PC-3 (cell line): ENCODE measurements around the gene OR2A14. TPM values are rescaled to one million over a fixed set of nuclear protein-coding genes. Genes with fewer than 3 reads are reported as not detected.
"Not testable (repeated sequence)": the region's sequence is repeated elsewhere in the genome, so short reads cannot be mapped to it uniquely, and the experiment has no call there.

Experiments used
- ATAC-seq: fragments of 200-7000 bp; cut with Tn5 transposase; 2 replicates; pipeline ENCODE4 v1.9.1; 2020; ENCODE audit warnings: mild to moderate bottlenecking, moderate library complexity
- BruUV-seq: library from RNA; stranded (reverse); fragments of 400-500 nt; replicated peaks from 2 replicates; lab custom pipeline; 2021; lab: Mats Ljungman, UMichigan
- CTCF ChIA-PET: fragments of 300-600 bp; sonication (Branson Sonifier 250); formaldehyde crosslinking; loops from one replicate; lab custom pipeline; 2022; ENCODE audit warnings: antibody characterized with exemption; lab: Charles Lee
- POLR2A ChIA-PET: fragments of 300-600 bp; sonication (Branson Sonifier 250); formaldehyde crosslinking; loops from one replicate; lab custom pipeline; 2022; ENCODE audit warnings: antibody characterized with exemption; ENCODE audit not compliant: unreplicated experiment; lab: Charles Lee
- DNase-seq: peaks from one replicate; pipeline ENCODE4 v3.0.0-alpha.2; 2015
- H2AFZ ChIP-seq: fragments of 300-600 bp; sonication (generic); 2 replicates; pipeline ENCODE4 v1.6.0; 2016; ENCODE audit warnings: antibody characterized with exemption, low read length
- H3F3A ChIP-seq: fragments of 300-600 bp; sonication (generic); one replicate; pipeline ENCODE4 v1.6.0; 2017; ENCODE audit warnings: antibody characterized with exemption, low read length, control low read depth, mild to moderate bottlenecking; ENCODE audit not compliant: unreplicated experiment
- H3K27ac ChIP-seq: fragments of 300-600 bp; sonication (generic); 2 replicates; pipeline ENCODE4 v1.5.1; 2016; ENCODE audit warnings: mild to moderate bottlenecking, low read length
- H3K27me3 ChIP-seq: fragments of 300-600 bp; sonication (generic); 2 replicates; pipeline ENCODE4 v1.6.1; 2016; ENCODE audit warnings: low read length, mixed read lengths
- H3K36me3 ChIP-seq: fragments of 300-600 bp; sonication (generic); 2 replicates; pipeline ENCODE4 v1.6.1; 2016; ENCODE audit warnings: low read depth, mixed run types, low read length, mixed read lengths
- H3K4me1 ChIP-seq: fragments of 300-600 bp; sonication (generic); 2 replicates; pipeline ENCODE4 v1.5.1; 2016; ENCODE audit warnings: low read length; ENCODE audit not compliant: insufficient read depth
- H3K4me2 ChIP-seq: fragments of 300-600 bp; sonication (generic); 2 replicates; pipeline ENCODE4 v1.6.0; 2016; ENCODE audit warnings: low read length
- H3K4me3 ChIP-seq: fragments of 300-600 bp; sonication (generic); 2 replicates; pipeline ENCODE4 v1.5.1; 2016; ENCODE audit warnings: mild to moderate bottlenecking, low read length, mixed read lengths
- H3K79me2 ChIP-seq: fragments of 300-600 bp; sonication (generic); 2 replicates; pipeline ENCODE4 v1.6.1; 2017; ENCODE audit warnings: low read length, mixed read lengths
- H3K9ac ChIP-seq: fragments of 300-600 bp; sonication (generic); 2 replicates; pipeline ENCODE4 v1.6.0; 2016; ENCODE audit warnings: mild to moderate bottlenecking, low read length
- H3K9me2 ChIP-seq: fragments of 300-600 bp; sonication (generic); replicated peaks from 2 replicates; pipeline ENCODE4 v1.6.1; 2016; ENCODE audit warnings: mixed run types, low read length, mixed read lengths
- H3K9me3 ChIP-seq: fragments of 300-600 bp; sonication (generic); 2 replicates; pipeline ENCODE4 v1.6.1; 2016; ENCODE audit warnings: low read length, mixed read lengths
- H4K20me1 ChIP-seq: fragments of 300-600 bp; sonication (generic); 2 replicates; pipeline ENCODE4 v1.6.1; 2016; ENCODE audit warnings: low read length, mixed read lengths
- EZH2 ChIP-seq: fragments of 300-600 bp; sonication (generic); IDR thresholded peaks from one replicate; pipeline ENCODE4 v1.6.1; 2017; ENCODE audit warnings: antibody characterized with exemption, mild to moderate bottlenecking, low read length; ENCODE audit not compliant: unreplicated experiment
- EZH2phosphoT487 ChIP-seq: fragments of 300-600 bp; sonication (generic); IDR thresholded peaks from 2 replicates; pipeline ENCODE4 v1.6.1; 2018; ENCODE audit warnings: mild to moderate bottlenecking, antibody characterized with exemption, low read length, borderline replicate concordance
- intact Hi-C: fragments of 100-400 bp; cut with micrococcal nuclease; formaldehyde crosslinking; loops from 2 replicates; pipeline ENCODE4 v1.9.0; 2023
- total RNA-seq: library from RNA; depleted of rRNA; stranded (reverse); fragments of >200 nt; gene quantifications from 2 replicates; pipeline ENCODE4 v1.2.3, GENCODE V29; 2014
- TF ChIP-seq, protein P1 (sequence below): fragments of 300-600 bp; sonication (generic); conservative IDR thresholded peaks from 2 replicates; pipeline ENCODE4 v1.5.1; 2017; ENCODE audit warnings: antibody characterized with exemption, low read depth, mild to moderate bottlenecking, low read length

OR2A14 gene
- total RNA-seq, 1 experiment from 2014 or later: not detected

DNA sequence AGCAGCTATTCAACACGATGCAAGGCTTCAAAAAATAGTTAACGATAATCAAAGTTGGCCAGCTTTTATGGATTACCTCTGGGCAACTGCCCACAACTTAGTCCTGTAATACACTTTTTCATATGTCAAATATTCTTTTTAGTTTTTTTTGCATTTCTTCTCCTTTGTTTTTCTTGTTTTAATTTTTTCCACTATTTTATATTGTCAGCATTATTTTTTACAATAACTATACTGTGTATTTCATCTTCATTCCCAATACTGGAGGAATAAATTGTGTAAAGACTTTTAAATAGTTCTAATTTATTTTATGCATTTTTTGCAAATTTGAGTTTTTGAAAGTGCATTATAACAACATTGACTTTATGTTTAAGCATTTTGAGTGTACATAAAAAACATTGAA lies 41.8 kb downstream of the OR2A14 start:
- Histone ChIP-seq H3K27me3 (no peaks in the 10 kb centered on the region), H4K20me1 (no peaks in the 10 kb centered on the region), H3K9me3 (no peaks in the 10 kb centered on the region), H3K4me2 (no peak overlapping the region), H3K36me3 (no peaks in the 10 kb centered on the region), H3K4me1 (no peaks in the 10 kb centered on the region), H3F3A (no peaks in the 10 kb centered on the region), H3K79me2 (no peaks in the 10 kb centered on the region), H3K9me2 (no peaks in the 10 kb centered on the region), H2AFZ (no peak overlapping the region), H3K4me3 (no peak overlapping the region), H3K9ac (no peak overlapping the region), H3K27ac (no peak overlapping the region)
- POLR2A ChIA-PET: no interaction called here
- no peak for ATAC-seq
- intact Hi-C loops: loop anchor here (5.0 kb wide), 1 partner anchor 237 kb away; no protein-coding TSS in a partner anchor
- BruUV-seq: no TSS peak
- CTCF ChIA-PET: no interaction called here
- no peak for TF ChIP-seq EZH2
- TF ChIP-seq EZH2phosphoT487: no peak
- TF ChIP-seq, protein P1, sequence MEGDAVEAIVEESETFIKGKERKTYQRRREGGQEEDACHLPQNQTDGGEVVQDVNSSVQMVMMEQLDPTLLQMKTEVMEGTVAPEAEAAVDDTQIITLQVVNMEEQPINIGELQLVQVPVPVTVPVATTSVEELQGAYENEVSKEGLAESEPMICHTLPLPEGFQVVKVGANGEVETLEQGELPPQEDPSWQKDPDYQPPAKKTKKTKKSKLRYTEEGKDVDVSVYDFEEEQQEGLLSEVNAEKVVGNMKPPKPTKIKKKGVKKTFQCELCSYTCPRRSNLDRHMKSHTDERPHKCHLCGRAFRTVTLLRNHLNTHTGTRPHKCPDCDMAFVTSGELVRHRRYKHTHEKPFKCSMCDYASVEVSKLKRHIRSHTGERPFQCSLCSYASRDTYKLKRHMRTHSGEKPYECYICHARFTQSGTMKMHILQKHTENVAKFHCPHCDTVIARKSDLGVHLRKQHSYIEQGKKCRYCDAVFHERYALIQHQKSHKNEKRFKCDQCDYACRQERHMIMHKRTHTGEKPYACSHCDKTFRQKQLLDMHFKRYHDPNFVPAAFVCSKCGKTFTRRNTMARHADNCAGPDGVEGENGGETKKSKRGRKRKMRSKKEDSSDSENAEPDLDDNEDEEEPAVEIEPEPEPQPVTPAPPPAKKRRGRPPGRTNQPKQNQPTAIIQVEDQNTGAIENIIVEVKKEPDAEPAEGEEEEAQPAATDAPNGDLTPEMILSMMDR: no peak
- no peak for DNase-seq

DNA sequence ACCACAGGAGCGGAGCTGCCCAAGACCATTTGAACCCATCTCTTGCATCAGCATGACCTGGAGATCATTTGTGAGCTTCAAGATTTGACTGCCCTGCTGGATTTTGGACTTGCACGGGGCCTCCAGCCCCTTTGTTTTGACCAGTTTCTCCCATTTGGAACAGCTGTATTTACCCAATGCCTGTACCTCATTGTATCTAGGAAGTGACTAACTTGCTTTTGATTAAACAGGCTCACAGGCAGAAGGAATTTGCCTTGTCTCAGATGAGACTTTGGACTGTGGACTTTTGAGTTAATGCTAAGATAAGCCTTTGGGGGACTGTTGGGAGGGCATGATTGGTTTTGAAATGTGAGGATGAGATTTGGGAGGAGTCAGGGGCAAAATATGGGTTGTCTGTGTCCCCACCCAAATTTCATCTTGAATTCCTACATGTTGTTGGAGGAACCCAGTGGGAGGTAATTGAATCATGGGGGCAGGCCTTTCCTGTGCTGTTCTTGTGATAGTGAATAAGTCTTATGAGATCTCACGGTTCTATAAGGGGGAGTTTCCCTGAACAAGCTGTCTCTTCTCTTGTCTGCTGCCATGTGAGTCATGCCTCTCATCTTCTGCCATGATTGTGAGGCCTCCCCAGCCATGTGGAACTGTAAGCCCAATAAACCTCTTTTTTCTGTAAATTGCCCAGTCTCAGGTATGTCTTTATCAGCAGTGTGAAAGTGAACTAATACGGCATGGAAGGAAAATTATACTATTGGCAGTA lies 48.8 kb downstream of the OR2A14 start:
- H3K27me3 ChIP-seq, H3K9me3 ChIP-seq, H3K4me2 ChIP-seq, BruUV-seq, H3K27ac ChIP-seq, H3K79me2 ChIP-seq, H2AFZ ChIP-seq, H3K4me3 ChIP-seq, intact Hi-C loops, H4K20me1 ChIP-seq, CTCF ChIA-PET, H3K9me2 ChIP-seq, H3K9ac ChIP-seq, H3F3A ChIP-seq, H3K4me1 ChIP-seq, H3K36me3 ChIP-seq: not testable (repeated sequence)
- DNase-seq (peak; percentile 26), ATAC-seq (peak; percentile 54)
- POLR2A ChIA-PET: interaction anchor here (0.6 kb wide), 1 partner anchor 103 kb away, joined by 3 read pairs; no protein-coding TSS in a partner anchor

DNA sequence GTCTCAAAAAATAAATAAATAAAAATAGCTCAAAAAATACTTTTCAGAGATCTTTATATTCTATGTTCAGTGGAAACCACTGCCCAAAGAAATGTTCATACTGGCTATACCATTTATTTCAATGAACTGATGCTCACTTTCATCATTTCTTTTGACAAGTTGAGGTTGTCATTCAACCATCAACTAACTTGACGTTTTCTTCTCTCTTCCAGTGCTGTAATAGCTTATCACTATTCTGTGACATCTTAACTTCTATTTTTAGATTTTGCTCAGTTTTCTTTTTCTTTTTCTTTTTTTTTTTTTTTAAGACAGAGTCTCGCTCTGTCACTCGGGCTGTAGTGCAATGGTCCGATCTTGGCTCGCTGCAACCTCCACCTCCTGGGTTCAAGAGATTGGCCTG lies 51.6 kb downstream of the OR2A14 start:
- ATAC-seq: no peak
- TF ChIP-seq EZH2 (no peak), EZH2phosphoT487 (no peak)
- TF ChIP-seq, protein P1: no peak
- POLR2A ChIA-PET: no interaction called here

More for the DNA sequence above, 51.6 kb downstream of the OR2A14 start:
- Histone ChIP-seq H3K9me3 (no peaks in the 10 kb centered on the region), H3K4me3 (no peak overlapping the region), H3K4me2 (no peak overlapping the region), H2AFZ (no peak overlapping the region), H3K27ac (no peak overlapping the region), H3K36me3 (no peaks in the 10 kb centered on the region), H3K4me1 (no peaks in the 10 kb centered on the region), H3K79me2 (no peaks in the 10 kb centered on the region), H3K9ac (no peak overlapping the region), H3F3A (no peaks in the 10 kb centered on the region), H3K27me3 (no peaks in the 10 kb centered on the region), H4K20me1 (no peaks in the 10 kb centered on the region), H3K9me2 (no peaks in the 10 kb centered on the region)
- CTCF ChIA-PET: no interaction called here
- no TSS peak for BruUV-seq
- intact Hi-C loops: no loop called here
- no peak for DNase-seq
